Myocyte (in vitro differentiated cells): ENCODE results near the gene RIOK3. TPM values are rescaled to one million over a fixed set of nuclear protein-coding genes. Genes with fewer than 3 reads are reported as not detected.

Source experiments
- DNase-seq: peaks from one replicate; pipeline ENCODE4 v3.0.0-alpha.2; 2012; ENCODE audit warnings: low read depth
- total RNA-seq: library from RNA; depleted of rRNA; stranded (reverse); fragments of >200 nt; gene quantifications from 2 replicates; pipeline ENCODE4 v1.2.3, GENCODE V29; 2014

The RIOK3 gene
- total RNA-seq, 1 donor from 2014 or later: 157 TPM

GRCh38 chr18:23528580-23529472 is 75.7 kb downstream of the RIOK3 start:
- DNase-seq: peak; percentile 80

- DNase-seq: no peak
Measured at GRCh38 chr18:23529604-23530003, 76.5 kb downstream of the RIOK3 start.

GRCh38 chr18:23530195-23530594 is 77.1 kb downstream of the RIOK3 start:
- no peak for DNase-seq

GRCh38 chr18:23531912-23532311 is 78.8 kb downstream of the RIOK3 start:
- no peak for DNase-seq

Other genes starting within 250 kb of the RIOK3 start
- gene RMC1, start 50.2 kb downstream of the RIOK3 start, total RNA-seq: 16.2 and 24.0 TPM in 2 replicates
- gene NPC1, start 133.2 kb downstream of the RIOK3 start, total RNA-seq: 40.4 and 54.0 TPM in 2 replicates
- gene ANKRD29, start 209.6 kb downstream of the RIOK3 start, total RNA-seq: 0.83 and 2.1 TPM in 2 replicates
- gene LAMA3, start 236.2 kb downstream of the RIOK3 start, total RNA-seq: 1.2 and 2.8 TPM in 2 replicates